Stimulated activated CD4-positive, alpha-beta T cell treated with anti-CD3 and anti-CD28 coated beads, Interleukin-12 subunit alpha, Interleukin-12 subunit beta, amount 100 ng/mL, for 24 hours (primary cell): ENCODE data around the gene CELF3.
"Not testable (repeated sequence)": the region's sequence is repeated elsewhere in the genome, so short reads cannot be mapped to it uniquely, and the experiment has no call there.

Source experiments
- DNase-seq, 2 experiments: peaks; one replicate each; pipeline ENCODE4 v3.0.0-alpha.2; 2020; ENCODE audit warnings: low read depth in 2 of 2

The CELF3 gene

DNA sequence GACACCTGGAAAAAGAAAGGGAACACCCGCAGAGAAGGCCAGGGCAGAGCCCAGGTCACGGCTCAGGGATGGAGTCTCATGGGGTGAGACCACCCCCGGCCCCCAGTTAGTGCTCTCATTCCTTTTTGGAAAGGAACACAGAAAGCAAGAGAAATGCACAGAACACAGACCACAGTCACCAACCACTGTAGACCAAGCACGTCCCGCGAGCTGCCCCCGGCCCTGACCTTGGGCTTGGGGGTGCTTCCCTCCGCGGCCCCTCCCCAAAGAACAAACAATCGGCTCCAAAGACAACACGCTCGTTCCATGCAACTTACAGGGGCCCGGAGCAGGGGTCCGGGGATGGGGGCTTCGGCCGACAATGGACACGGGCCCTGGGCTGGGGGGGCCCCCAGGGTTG lies 12.8 kb downstream of the CELF3 start:
- no peak for DNase-seq

DNA sequence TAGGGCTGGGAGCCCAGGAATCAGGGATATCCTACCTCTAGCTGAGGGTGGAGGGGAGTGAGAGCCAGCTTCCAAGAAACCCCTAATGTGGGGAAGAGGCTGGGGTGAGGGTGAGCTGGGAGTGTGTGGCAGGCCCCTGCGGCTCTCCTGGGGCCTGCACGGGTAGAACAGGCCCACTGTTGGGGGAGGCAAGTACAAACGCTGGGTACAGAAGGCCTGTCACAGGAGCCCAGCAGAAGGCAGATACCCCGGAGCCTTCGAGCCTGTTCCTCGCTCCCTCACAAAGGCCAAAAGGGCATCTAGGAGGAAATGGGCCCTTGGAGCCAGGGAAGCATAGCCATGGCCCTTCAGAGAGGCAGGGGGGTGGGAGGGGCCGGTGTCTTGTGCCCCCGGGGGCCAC lies 13.7 kb downstream of the CELF3 start:
- DNase-seq: no peak

DNA sequence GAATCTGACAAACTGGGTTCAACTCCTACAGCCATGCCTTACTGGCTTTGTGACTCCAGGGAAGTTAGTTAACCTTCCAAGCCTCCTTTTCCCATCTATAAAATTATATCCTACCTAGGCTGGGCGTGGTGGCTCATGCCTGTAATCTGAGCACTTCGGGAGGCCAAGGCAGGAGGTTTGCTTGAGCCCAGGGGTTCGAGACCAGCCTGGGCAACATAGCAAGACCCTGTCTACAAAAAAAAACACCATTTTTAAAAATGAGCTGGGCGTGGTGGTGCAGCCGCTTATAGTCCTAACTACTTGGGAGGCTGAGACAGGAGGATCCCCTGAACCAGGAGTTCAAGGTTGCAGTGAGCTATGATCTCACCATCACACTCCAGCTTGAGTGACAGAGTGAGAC lies 15.1 kb downstream of the CELF3 start:
- DNase-seq: no peak

DNA sequence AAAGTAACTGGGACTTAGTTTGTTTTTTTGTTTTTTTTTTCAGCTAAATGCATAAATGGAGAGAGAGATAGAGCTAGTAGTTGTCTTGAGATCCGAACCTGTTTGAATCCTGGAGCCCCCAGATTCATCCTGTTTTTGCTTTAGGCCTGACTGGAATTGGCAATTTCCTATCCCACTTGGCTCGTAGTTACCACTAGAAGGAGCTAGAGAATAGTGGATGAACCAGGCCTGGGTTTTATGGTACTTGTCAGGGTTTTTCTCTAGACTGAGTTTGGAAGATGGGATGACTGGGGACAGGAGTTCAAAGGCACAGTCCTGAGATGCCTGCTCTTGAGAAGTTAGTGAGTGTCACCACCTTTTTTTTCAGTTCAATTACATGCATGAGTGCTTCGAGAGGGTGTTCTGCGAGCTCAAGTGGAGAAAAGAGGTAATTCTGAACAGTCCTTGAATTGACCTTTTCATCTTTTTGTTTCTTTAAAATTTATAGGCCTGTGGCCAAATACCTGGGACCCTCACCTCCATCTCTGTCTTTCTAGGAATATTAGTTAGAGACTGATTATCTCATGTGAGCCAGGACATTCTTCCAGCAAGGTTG lies 23.4 kb downstream of the CELF3 start:
- DNase-seq: no peak

DNA sequence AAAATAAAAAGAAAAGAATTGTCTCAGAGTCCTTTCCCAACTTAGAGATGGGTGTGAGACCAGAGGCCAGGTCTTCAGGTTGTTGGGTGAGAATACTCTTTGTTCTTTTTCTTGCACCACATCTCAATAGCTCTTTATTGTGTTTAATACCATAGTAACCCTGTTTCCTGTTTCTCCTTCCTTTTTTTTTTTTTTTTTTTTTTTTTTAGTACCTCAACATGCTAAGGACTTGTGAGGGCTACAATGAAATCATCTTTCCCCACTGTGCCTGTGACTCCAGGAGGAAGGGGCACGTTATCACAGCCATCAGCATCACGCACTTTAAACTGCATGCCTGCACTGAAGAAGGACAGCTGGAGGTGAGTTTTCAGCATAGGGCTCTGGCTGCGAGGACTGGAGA lies 24.4 kb downstream of the CELF3 start:
- no peak for DNase-seq

DNA sequence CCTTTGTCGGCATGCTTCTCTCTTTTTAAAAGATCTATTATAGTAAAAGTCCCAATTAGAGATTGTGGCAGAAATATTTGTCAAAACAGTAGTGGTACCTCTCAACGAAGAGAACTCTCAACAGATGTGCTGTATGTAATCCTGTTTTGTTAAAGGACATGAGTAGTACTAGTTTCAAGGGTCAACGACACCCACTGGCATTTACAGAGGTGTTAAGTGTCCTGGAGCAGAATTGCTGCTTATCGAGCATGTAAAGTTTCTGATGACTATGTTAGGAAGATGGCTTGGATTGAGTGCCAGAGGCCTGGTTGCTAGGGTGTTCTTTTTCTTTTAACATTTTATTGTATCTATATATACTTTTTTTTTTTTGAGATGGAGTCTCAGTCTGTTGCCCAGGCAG lies 27.1 kb downstream of the CELF3 start:
- no peak for DNase-seq

DNA sequence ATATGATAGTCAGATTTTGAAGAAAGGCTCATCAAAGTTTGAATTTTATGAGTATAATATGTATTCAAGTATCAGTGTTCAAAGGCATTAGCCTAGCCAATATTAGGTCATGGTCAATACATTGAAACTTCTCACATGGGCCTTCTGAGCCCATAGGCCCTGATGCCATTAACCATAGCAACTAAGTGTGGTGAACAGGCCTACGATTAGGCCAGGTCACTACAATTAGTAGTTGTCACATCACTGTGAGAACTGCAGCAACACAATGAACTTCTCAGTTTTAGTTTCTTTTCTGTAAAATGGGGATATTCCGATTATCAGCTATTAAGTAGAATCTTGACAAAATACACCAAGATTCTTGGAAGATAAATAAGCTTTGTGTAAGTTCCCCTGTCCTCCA lies 30.0 kb downstream of the CELF3 start:
- DNase-seq: no peak

DNA sequence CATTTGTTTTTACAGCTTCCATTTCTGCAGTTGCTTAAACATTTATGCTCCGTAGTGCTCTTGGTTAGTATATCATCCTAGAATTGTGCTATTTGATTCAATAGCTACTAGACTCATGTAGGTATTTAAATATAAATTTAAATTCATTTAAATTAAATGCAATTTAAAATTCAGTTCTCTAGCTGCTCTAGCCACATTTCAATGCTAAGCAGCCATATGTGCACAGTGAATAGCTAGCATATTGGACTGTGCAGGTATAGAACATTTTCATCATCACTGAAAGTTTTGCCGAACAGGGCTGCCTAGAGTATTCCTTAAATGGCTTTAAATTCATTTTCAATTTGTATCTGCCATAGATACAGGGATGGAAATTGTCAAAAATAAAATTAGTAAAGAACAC lies 32.5 kb downstream of the CELF3 start:
- no peak for DNase-seq

DNA sequence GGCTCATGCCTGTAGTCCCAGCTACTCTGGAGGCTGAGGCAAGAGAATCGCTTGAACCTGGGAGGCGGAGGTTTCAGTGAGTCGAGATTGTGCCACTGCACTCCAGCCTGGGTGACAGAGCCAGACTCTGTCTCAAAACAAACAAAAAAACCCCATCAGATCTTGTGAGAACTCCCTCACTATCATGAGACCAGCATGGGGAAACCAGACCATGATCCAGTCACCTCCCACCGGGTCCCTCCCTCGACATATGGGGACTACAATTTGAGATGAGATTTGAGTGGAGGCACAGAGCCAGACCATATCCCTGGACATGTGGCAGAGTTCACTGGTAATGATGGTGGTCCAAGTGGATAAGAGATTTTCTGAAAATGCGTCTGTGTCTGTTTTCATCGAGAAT lies 33.7 kb downstream of the CELF3 start:
- not testable (repeated sequence) for DNase-seq

DNA sequence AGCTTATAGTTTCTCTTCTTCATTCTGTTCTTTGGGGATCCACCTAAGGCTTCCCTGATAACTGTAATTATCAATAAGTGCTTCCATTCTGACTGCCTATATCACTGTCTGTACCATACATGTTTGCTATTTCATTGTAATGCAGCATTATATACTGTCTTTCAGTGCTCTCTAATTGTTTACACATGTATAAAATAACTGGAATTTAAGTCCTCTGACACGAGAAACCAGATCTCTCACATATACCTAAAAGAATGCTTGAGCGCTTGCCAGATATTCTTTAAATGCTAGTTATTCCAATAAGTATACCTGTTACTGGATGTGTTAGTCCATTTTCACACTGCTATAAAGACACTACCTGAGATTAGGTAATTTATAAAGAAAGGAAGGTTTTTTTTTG lies 34.7 kb downstream of the CELF3 start:
- DNase-seq: no peak

DNA sequence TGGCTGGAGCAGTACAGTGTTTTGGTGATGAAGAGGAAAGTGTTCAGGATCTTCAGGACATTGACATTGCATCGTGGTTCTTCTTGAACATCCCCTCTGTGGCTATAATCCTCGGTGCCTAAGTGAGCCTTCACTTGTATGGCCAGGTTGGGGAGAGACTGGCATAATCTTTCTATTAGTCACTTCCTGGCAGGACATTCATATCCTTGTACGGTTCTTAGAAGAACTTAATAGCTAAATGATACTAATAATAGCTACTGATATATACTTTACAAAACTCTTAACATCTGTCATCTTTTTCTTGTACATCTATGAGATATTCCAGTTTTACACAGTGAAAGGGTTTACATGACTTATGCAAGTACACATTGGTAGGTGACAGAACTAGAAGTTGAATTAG lies 35.8 kb downstream of the CELF3 start:
- no peak for DNase-seq

DNA sequence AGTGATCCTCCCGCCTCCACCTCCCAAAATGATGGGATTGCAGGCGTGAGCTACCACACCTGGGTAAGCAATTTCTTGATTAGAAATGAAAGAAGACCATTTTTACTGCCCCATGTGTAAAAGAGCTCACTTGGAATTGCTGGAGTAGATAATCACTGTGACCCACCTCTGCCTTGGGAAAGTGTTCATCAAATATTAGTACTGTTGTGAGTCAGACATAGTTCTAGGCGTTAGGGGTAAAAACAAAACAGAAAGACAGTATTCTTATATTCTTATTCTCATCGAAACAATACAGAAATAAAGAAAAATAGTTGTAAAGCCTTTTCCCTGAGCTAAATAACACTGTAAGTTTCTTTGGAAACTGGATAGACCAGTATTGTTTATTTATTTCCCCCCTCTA lies 36.2 kb downstream of the CELF3 start:
- DNase-seq: no peak

DNA sequence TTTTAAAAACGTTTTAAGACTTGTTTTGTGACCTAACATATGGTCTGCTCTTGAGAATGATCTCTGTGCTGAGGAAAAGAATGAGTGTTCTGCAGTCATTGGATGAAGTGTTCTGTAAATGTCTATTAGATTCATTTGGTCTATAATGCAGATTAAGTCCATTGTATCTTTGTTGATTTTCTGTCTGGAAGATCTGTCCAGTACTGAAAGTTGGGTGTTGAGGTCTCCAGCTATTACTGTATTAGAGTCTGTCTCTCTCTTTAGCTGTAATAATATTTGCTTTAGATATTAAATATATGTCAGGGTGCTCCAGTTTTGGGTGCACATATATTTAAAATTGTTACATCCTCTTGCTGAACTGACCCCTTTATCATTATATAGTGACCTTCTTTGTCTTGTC lies 43.2 kb downstream of the CELF3 start:
- no peak for DNase-seq

DNA sequence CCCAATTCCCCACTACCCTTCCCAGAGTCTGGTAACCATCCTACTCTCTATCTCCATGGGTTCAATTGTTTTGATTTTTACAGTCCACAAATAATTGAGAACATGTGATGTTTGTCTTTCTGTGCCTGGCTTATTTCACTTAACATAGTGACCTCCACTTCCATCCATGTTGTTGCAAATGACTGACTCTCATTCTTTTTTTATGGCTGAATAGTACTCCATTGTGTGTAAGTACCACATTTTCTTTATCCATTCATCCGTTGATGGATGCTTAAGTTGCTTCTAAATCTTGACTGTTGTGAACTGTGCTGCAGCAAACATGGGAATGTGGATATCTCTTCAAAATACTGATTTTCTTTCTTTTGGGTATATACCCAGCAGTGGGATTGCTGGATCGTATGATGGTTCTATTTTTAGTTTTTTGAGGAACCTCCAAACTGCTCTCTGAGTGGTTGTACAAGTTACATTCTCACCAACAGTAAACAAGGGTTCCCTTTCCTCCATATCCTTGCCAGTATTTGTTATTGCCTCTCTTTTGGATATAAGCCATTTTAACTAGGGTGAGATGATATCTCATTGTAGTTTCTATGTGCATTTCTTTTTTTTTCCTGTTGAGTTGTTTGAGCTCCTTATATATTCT lies 46.4 kb downstream of the CELF3 start:
- DNase-seq: not testable (repeated sequence)

DNA sequence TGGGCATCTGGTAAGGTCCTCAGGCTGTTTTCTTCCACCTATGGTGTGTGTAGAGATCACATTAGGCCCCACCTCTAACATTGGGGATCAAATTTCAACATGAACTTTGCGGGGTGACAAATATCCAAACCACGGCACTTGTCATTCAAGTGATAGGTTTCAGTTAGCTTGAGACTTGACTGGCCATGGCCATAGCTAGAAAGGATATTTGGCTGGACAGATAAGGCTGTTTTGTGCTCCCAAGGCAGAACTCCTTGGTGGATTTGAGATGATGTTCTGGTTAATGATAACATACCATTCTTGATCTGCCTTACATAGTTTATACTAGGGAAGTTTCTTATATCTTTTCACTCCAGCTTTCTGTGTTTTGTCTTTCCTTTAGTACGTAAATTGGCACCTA lies 48.5 kb downstream of the CELF3 start:
- no peak for DNase-seq

DNA sequence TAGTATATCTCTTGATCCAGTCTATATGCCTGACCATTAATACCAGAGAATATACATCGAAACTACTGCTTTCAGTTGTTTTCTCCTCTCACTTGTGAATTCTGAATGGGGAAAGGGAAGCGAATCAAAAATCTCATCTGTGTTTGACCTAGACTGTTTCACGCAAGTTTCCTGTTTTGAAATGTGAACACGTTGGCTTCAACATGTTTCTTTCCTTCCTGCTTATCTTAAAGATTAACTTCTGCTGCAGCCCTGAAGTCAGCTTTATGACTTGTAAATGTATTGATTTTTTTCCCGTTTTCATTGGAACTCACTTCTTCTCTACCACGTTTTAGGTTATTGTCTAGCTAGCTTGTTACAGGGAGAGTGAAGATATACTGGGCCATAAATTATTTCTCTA lies 54.9 kb downstream of the CELF3 start:
- DNase-seq: no peak

DNA sequence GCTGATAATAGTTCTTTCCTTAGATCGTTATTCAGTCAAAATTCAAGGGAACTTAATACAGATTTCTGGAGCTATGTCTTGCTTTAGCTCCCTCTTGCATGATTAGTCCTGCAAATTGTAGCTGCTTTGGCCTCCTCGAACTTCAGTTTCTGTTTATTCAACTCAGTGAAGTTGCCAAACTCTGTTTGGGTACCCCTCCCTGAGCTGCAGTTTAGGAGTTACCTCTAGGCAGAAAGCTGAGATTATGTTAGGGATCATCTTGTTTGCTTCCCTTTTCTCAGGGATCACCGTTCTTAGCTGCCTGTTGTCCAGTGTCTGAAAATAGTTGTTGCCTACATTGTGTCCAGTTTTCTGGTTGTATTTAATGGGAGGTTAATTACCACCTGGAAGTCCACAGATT lies 61.2 kb downstream of the CELF3 start:
- no peak for DNase-seq

DNA sequence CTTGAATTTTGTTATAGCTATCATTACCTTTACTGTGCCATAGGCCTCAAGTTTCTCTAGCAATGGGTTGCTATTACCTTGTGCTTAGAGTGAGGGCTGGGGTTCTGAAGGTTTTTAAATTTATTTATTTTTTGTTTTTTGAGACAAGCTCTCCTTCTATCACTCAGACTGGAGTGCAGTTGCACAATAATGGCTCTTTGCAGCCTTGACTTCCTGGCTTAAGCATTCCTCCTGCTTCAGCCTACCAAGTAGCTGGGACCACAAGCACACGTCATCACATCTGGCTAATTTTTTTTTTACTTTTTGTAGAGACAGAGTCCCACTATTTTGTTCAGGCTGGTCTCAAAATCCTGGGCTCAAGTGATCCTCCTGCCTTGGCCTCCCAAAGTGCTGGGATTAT lies 63.2 kb downstream of the CELF3 start:
- DNase-seq: no peak
